NCI-H345 (cell line): Measurements from ENCODE around the gene REG1A.

Experiments
- DNase-seq: peaks from one replicate; lab custom pipeline; 2025; lab: John Stamatoyannopoulos, UW

The REG1A gene

DNA sequence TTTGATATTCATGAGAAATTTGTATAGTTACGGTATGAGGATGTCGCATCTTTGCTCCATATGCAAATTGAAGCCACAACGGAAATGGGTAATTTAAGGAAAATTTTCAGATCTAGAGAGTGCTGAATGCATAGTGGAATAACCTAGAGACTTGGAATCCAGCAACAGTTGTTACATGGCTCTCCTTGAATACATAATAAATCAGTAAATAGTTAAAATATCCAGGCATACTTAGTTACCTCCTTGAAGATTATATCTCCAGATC is 5.4 kb downstream of the REG1A start:
- DNase-seq, result no peak

DNA sequence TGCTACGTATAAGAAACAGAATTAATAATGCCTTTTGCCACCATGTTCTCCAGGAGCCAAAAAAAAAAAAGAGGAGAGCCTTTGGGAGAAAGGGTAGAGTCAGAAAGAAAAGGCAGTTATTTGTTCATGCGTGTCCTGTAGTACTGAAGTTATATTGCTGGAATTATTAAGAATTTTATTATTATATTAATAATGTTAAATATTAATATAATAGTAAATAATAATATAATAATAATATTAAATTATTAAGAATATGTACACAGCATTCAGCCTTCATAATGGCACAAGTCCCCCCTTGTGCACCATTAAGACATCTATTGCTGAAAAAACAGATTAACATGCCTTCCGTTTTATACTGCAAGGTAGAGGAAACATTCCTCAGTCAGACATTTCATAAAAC is 8.1 kb downstream of the REG1A start:
- DNase-seq, result no peak

DNA sequence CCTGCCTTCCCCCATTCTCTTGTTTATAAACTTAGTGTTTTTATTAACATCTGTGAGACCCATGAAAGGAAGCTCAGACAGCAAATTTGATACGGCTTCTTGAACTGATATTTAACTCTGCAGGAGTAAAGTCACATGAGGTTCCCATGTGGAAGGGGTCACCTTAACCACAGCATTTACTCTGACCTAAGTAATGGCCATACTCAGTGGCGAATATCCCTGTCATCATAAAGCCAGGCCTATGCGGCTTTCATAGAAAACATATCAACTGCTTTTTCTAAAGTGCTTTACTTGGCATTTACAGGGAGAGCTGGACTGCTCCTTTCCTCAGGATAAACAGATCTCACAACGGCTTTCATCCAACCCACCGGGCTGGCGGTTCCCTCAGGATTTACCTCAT is 9.0 kb downstream of the REG1A start:
- no peak for DNase-seq

DNA sequence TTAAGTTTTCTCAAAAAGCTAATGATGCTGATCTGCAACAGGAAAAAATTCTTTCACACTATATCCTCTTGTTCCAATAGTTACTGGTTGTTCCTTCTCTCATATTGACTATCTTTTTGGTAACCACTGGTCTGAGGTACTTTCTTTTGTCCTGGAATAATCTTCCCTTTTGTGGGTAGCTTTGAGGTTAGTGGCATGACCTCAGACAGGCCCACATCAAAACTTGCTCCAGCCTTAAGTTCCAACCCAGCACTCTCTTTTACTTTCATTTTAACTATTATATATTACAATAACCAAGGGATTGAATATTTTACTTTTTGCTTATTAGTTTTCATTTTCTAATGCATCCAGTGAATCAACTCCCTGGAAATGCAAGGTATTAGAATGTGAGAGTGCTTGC is 9.5 kb downstream of the REG1A start:
- no peak for DNase-seq

DNA sequence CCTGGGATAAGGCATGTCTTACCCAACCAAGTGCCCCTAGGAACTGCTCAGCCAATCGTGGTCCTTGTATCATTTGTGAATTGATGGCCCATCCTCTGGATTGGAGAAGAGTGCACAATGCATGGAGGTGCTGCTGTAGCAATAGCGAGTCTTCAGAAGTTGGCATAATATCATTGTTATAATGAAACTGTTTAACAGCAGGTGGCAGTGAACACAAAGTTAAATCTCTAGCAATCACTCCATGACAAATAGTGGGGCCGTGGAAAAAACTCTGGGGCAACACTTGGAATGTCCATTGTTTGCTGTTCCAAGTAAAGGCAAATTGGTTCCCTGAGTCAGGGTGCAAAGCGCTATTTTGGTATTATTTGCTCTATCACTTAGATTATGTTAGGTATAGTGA is 11.4 kb downstream of the REG1A start:
- DNase-seq, result no peak

DNA sequence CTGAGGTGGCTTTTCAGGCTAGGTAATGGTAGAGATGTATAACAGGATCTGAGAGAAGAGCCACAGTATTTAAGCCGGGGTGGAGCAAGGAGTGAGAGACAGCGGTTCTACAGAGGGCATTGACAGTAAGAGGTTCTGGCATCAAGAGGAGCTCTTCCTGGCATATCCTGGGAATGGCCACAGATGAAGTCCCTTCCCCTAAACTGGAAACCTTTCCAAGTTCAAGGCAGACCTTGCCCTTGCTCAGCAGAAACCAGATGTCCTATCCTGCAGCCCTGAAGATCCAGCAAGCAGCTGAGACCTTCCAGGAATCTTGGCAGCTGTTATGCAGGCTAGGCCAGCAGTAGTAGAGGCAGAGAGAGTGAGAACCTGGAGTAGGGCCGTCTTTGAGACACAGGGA is 18.1 kb downstream of the REG1A start:
- no peak for DNase-seq

DNA sequence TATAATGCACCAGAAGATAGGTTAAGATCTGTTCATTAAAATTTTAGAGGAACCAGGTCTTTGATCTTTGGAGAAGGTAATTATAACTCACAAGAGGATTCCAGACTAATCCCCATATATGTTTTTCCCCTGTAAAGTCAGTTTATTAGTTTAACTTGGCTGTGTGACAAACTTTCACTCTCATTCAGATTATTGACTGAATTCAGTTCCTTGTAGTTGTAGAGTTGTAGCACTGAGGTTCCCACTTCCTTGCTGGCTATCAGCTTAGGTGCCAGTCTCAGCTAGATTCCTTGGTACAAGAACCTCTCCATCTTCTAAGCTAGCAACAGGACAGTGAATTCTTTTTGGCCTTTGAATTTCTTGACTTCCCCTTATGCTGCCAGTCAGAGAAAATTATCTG is 19.1 kb downstream of the REG1A start:
- DNase-seq, result no peak

DNA sequence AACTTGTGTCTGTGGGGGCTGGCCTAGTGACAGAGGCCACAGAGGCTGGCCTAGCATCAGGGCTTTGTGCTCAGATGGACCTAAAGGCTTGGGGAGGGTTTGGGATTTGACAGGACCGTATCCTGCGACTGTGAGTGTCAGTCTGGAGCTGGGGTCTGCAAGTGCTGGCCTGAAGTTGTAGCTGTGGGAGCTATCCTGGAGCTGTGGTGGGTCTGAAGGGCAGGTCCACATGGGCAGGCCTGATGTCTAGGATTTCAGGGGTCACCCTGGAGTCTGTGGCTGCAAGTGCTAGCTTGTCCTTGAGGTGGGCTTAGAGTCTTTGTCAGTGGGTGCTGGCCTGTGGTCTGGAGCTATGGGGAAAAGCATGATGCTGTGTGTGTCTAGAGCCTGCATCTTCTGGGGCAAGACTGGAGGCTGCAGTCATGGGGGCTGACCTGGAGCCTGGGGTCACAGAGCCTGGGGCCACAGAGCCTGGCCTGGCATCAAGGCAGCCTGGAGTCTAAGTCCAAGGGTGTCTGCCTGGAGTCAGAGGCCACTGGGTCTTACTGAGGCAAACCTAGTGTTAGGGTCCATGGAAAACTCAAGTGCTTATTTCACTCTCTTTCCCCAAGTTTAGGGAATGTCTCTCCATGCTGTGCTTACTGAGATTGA is 35.7 kb downstream of the REG1A start:
- DNase-seq, result no peak

DNA sequence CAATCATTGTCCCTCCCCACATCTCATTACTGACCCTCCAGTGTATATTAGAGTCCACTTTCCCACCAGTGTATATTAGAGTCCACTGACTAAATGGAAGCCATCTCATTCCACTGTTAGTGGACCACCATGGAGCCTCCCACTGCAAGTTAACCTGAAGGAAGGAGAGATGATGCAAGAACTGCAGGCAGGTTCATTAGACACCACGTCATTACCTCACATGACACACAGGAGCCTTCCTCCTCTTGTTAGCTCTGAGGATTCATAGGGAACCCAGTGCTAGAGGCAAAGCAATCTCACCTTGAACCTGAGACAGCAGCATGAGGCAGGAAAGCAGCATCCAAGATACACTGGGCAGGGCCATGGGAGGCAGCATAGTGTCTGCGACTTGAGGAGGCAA is 38.7 kb downstream of the REG1A start:
- no peak for DNase-seq

DNA sequence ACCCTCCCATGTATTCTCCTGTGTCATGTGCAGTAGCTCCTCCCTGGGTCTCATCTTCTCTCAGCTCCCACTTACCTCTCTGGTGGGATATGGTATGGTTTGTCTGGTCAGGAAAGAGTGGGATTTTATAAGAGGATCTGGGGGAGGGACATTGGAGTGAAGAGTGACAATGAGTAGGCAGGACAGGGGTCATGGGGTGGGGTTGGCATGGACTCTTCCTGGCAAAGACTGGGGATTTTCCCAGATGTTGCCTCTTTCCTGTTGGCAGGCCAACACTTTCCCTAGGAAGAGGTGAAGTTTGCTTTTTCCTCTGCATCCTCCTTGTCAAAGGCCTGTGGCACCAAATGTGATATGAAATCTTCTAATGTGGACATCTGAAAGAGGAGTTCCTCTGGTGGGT is 39.4 kb downstream of the REG1A start, which contains the start of gene REG3A:
TSS of gene REG3A (minus strand) at position 101 of the 400 bp plus-strand sequence. CDS start 348 bp downstream, outside the sequence.
- DNase-seq, result no peak

DNA sequence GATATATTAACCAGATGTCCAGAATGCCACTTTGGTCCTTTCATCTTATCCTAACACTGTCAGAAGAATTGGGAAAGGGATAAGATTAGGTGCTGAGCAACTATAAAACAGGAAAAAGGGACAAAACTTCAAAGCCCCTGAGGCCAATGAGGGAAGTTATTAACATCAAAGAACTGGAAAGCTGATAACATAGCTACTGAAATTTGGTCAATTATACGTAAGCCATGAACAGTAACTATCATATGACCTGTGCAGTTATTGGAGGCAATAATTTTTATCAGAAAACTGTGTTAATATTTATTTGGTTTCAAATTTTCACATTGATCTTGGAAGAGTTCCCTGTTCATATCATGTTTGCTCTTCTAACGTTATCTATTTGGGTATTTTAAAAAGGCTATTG is 41.8 kb downstream of the REG1A start:
- no peak for DNase-seq

DNA sequence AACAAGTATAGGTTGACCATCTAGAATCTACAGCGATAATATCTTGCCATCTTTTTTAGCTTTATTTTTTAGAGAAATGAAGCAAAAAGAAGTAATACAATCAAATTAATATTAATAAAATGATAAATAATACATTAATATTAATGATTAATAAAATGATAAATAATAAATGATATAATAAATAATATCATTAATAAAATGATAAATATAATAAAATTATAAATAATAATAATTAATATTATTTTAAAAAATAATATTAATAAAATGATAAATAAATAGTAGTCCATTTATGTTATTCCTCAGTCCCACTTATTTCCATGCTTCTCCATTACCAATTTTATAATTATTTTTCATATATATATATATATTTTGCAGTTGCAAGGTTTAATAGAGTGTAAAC is 42.5 kb downstream of the REG1A start:
- DNase-seq, result no peak

DNA sequence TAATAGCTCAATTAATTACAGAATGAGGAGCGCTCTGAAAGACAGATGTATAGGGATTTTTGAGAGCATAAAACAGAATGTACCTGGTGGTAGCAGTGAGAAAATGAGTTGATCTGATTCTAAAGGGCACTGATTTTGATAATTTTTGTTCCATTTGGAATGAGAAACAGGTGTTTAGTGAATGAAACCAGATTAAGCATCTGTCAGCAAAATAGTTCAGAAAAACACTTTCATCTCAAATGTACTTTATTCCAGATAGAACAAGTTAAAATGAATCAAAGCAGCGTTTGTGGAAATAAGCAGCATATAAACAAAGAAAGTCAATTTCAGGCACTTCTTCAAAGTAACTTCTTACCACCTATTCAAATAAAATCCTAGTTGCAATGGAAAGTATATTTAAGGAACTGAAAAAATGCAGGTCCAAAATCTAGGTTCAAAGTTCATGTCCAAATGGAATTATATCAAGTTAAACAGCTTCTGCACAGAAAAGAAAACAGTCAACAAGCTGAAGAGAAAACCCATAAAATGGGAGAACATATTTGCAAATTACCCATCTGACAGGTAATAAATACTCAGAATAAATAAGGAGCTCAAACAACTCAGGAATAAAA is 51.2 kb downstream of the REG1A start:
- no peak for DNase-seq
